ENCODE measurements around the gene ERN1. TPM values are rescaled to one million over a fixed set of nuclear protein-coding genes. Genes with fewer than 3 reads are reported as not detected.

Gene ERN1
- total RNA-seq, 1 experiment from 2014 or later, result 14.0 TPM

DNA sequence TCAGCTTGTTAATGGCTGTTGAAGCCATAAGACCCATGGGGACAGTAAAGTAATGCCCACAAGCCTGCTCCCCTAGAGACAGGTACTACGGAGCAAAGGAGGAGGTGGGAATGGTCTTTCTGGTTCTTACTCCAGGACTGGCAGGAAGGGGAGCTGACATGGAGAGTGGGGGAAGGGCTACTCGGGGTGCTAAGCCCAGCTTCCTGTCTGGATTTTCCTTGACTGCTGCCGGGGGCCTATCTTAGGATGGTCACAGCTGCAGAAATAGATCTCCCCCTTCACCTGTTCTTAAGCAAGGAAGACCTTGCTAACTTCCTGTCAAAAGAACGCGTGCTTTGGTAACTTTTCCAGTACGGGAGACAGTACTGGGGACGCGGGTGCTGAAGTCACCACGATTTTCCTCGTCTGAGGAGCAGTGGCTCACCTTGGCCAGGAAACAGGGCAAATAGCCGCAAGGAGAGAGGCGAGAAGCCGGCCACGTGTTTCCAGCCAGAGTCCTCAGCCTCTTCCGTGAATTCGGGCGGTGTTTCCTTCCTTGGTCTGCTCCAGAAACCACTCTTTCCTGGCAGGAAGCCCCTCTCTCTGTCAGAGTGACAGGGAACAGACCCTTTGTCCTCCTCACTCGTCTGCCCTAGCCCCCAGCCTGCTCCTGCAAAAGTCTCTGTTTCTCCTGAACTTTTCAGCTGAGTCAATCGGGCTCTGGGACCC lies 132.4 kb downstream of the ERN1 start:
- DNase-seq (ENCODE audit: extremely low read depth, low read depth), result no peak

DNA sequence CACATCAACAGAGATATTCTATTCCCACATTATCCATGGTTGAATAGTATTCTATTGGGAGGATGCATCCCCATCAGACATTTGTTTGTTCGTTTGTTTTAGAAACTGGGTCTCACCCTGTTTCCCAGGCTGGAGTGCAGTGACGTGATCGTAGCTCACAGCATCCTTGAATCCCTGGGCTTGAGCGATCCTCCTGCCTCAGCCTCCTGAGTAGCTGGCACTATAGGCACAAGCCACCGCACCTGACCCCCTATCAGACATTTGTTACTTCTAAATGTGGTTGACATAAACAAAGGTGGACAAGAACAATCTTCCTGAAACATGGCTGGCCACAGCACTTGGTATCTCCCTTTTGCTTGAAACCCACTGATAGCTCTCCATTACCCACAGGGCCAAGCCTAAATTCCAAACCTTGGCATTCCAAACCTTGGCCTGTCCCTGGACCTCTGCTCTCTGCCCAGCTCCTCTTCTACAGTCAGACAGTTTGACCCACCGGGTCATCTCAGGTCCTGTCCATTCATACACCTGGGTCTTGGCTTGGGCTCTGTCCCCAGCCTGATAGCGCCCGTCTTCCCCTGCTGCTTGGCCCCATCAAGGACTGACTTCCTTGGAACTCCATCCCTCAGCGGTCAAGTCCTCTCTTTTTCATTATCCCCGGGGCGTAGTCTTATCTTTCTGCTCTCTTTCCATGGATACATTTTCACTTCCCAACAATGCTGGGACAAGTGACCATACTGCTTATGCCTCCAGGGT lies 133.3 kb downstream of the ERN1 start:
- DNase-seq (ENCODE audit: extremely low read depth, low read depth), result no peak

DNA sequence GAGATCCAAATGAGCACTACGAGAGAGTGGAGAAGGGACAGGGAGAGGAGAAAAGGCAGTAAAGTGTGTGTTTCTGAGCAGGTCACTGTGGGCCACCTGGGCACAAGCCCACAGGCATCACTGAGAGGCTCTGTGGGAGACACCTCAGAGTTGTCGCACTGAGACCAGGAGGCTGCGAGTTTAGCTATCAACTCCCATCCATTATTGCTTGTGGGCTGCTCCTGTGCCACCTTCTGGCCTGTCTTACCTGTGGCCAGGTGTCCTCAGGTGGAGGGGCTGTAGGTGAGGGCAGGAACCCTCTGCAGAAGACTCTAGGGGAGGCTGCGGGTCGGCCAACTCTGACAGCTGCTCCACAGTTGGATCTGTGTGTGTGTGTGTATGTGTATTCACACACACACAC lies 134.3 kb downstream of the ERN1 start:
- DNase-seq (ENCODE audit: extremely low read depth, low read depth), result no peak

DNA sequence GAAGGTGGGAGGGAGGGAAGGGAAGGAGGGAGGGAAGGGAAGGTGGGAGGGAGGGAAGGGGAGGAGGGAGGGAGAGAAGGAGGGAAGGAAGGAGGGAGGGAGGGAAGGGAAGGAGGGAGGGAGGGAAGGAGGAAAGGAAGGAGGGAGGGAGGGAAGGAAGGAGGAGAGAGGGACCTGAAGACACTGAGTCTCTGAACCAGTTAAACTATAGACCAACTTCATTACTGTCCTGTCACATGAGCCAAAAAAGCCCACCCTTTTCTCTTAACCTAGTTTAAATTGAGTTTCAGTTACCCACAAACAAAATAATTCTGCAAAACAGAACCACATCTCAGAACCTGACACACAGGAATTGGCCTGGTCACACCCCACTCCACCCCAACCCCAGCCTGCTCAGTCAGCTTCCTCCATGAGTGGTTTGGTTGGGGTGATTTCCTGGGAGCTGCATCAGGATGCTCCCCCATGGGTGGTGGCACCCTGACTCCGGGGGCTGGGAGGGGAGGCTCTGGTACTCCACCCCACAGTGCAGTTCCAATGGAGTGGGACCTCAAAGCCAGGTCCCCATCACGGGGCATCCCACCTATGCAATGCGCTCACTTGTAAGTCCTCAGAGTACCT lies 136.5 kb downstream of the ERN1 start:
- DNase-seq (ENCODE audit: extremely low read depth, low read depth), result no peak

DNA sequence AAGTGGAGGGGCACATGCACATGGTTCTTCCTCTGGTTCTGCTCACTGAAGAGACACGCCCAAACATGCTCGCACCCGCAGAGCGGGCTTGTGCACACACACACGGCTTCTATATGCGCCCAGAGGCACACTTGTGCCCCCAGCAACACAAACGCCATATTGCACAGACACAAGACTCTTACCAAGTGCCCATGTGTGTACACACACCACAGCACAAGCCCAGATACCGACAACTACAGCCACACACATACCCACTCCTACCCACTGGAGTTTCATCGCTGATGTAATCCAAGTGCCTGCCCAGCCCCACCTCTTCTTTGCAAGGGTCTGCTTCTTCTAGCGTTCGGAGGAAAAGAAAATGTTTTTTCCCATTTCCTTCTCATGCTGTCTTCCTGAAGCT lies 138.3 kb downstream of the ERN1 start:
- DNase-seq (ENCODE audit: extremely low read depth, low read depth), result no peak

DNA sequence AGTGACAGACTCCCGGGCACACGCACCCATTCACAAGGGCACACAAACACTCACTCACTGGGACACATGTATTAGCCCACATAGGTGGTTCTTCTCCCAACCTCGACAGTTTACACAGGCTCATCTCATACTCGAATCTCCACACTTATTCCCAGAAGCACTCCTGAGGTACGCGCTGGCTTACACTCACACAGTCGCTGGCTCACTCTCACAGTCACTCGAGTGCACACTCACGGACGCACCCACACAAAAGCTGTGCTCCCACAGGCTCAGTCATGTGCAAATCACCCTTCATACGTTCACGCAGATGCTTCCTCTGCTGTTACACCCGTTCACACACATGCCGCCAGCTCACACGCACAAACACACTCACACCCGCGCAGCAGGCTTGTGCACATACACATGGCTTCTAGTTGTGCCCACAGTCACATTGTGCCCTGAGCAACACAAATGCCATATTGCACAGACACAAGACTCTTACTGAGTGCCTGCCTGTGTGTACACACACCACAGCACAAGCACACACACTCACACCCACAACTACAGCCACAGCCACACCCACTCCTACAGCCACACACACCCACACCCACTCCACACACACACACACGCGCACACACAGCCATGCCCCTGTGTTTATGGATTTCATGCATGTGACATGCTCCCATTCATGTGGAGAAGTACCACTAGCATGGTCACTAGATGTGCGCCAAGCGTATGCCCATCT lies 140.2 kb downstream of the ERN1 start:
- no peak for DNase-seq (ENCODE audit: extremely low read depth, low read depth)

Small RNA genes within 50 kb of the gene (small RNA-seq; reads per million reads assigned to genes)
- 7,611 to 245,420 reads per million in 2 experiments for gene SNORD104

Other genes starting within 250 kb of the ERN1 start
- gene GH2, start 248.2 kb downstream of the ERN1 start, total RNA-seq (2014; rRNA removed; shearing (Covaris generic)), result not detected in 2 replicates
- not detected in 2 replicates for gene CSH1, start 233.6 kb downstream of the ERN1 start, total RNA-seq (2014; rRNA removed; shearing (Covaris generic))
- gene CSHL1, start 218.9 kb downstream of the ERN1 start, total RNA-seq (2014; rRNA removed; shearing (Covaris generic)), result not detected in 2 replicates
- not detected in 2 replicates for gene GH1, start 211.3 kb downstream of the ERN1 start, total RNA-seq (2014; rRNA removed; shearing (Covaris generic))
- gene CD79B, start 197.8 kb downstream of the ERN1 start, total RNA-seq (2014; rRNA removed; shearing (Covaris generic)), result not detected in 2 replicates
- gene SCN4A, start 157.2 kb downstream of the ERN1 start, total RNA-seq (2014; rRNA removed; shearing (Covaris generic)), result 0.06 and 0.77 TPM in 2 replicates
- gene PRR29, start 131.8 kb downstream of the ERN1 start, total RNA-seq (2014; rRNA removed; shearing (Covaris generic)), result not detected in 2 replicates
- not detected in 2 replicates for gene ICAM2, start 109.5 kb downstream of the ERN1 start, total RNA-seq (2014; rRNA removed; shearing (Covaris generic))
- 13.9 TPM in 2 replicates for gene TEX2, start 133.1 kb upstream of the ERN1 start, total RNA-seq (2014; rRNA removed; shearing (Covaris generic))